ENCODE measurements around the gene TASOR2. TPM values are rescaled to one million over a fixed set of nuclear protein-coding genes. Genes with fewer than 3 reads are reported as not detected.
A peak's percentile ranks its signal among the peaks of the same experiment; 100 is the strongest.

The TASOR2 gene
- total RNA-seq, 4 donors from 2014 or later, result 27.0 to 50.5 (median 35.4) TPM

GRCh38 chr10:5641501-5641900, 43.1 kb upstream of the TASOR2 start:
- no peak overlapping the region for H3K4me3 ChIP-seq (ENCODE audit: low read depth, poor library complexity, severe bottlenecking)
- no peak for DNase-seq (ENCODE audit: low spot score in 2 of 2)
- TF ChIP-seq CTCF (IDR thresholded peaks at IDR 0.05), result no peak
- TF ChIP-seq POLR2A (IDR thresholded peaks at IDR 0.05), result no peak
- intact Hi-C loops (cut with DNase I; ENCODE audit: low total_unique reads), result no loop called here
- 92 to 93% methylated on average over 25 of the region's 25 CpGs for whole genome bisulfite sequencing, 2 donors

GRCh38 chr10:5643346-5644067, 41.1 kb upstream of the TASOR2 start:
- no peak for DNase-seq (ENCODE audit: low spot score in 2 of 2)
- WGBS, 2 donors, result 63 to 66% methylated on average over 8 of the region's 8 CpGs
- no peak overlapping the region for H3K4me3 ChIP-seq (ENCODE audit: low read depth, poor library complexity, severe bottlenecking)
- intact Hi-C loops (cut with DNase I; ENCODE audit: low total_unique reads), result no loop called here
- TF ChIP-seq CTCF (IDR thresholded peaks at IDR 0.05) (no peak), POLR2A (IDR thresholded peaks at IDR 0.05) (no peak)

GRCh38 chr10:5644930-5645329, 39.7 kb upstream of the TASOR2 start:
- TF ChIP-seq POLR2A (IDR thresholded peaks at IDR 0.05) (no peak), CTCF (IDR thresholded peaks at IDR 0.05) (no peak)
- DNase-seq (ENCODE audit: low spot score in 2 of 2), result no peak
- intact Hi-C loops (cut with DNase I; ENCODE audit: low total_unique reads), result no loop called here
- no peak overlapping the region for H3K4me3 ChIP-seq (ENCODE audit: low read depth, poor library complexity, severe bottlenecking)
- WGBS, 2 donors, result 77 to 86% methylated on average over 6 of the region's 6 CpGs

- no peak for TF ChIP-seq CTCF (IDR thresholded peaks at IDR 0.05)
- TF ChIP-seq POLR2A (IDR thresholded peaks at IDR 0.05), result no peak
- peak in 1 of 2 donors; percentile 87 for DNase-seq (ENCODE audit: low spot score in 2 of 2)
- 69 to 71% methylated on average over 11 of the region's 11 CpGs for WGBS, 2 donors
- intact Hi-C loops (cut with DNase I; ENCODE audit: low total_unique reads), result no loop called here
- no peak overlapping the region for H3K4me3 ChIP-seq (ENCODE audit: low read depth, poor library complexity, severe bottlenecking)
Observed at GRCh38 chr10:5645375-5645774, 39.3 kb upstream of the TASOR2 start.

GRCh38 chr10:5645944-5646617, 38.6 kb upstream of the TASOR2 start:
- WGBS, 2 donors, result 71 to 83% methylated on average over 19 to 21 of the region's 21 CpGs
- peak in 1 of 2 donors; percentile 81 for DNase-seq (ENCODE audit: low spot score in 2 of 2)
- H3K4me3 ChIP-seq (ENCODE audit: low read depth, poor library complexity, severe bottlenecking), result no peak overlapping the region
- TF ChIP-seq CTCF (IDR thresholded peaks at IDR 0.05) (no peak), POLR2A (IDR thresholded peaks at IDR 0.05) (no peak)
- intact Hi-C loops (cut with DNase I; ENCODE audit: low total_unique reads), result no loop called here

Data from lower leg skin (tissue), 4 donors.